GM23338 (cell line): ENCODE measurements around the gene DOCK11. TPM values are rescaled to one million over a fixed set of nuclear protein-coding genes. Genes with fewer than 3 reads are reported as not detected.

ENCODE experiments used
- ATAC-seq: fragments of 200-7000 bp; cut with Tn5 transposase; 3 replicates; pipeline ENCODE4 v1.9.1; 2020
- DNase-seq: peaks from one replicate; pipeline ENCODE4 v3.0.0-alpha.2; 2015; ENCODE audit warnings: low spot score
- H2AFZ ChIP-seq: fragments of 200-600 bp; sonication (generic); 2 replicates; pipeline ENCODE4 v1.8.0; 2016; ENCODE audit warnings: antibody characterized with exemption, mild to moderate bottlenecking, moderate library complexity
- H3F3A ChIP-seq: fragments of 200-600 bp; sonication (generic); replicated peaks from 2 replicates; pipeline ENCODE4 v1.8.0; 2017; ENCODE audit warnings: antibody characterized with exemption, mixed run types, low read depth
- H3K27ac ChIP-seq: fragments of 200-600 bp; sonication (generic); 2 replicates; pipeline ENCODE4 v1.6.1; 2016; ENCODE audit warnings: low read depth
- H3K27me3 ChIP-seq: fragments of 200-600 bp; sonication (generic); 2 replicates; pipeline ENCODE4 v1.8.0; 2016; ENCODE audit warnings: mild to moderate bottlenecking, mixed run types, moderate library complexity; ENCODE audit not compliant: insufficient read depth
- H3K36me3 ChIP-seq: fragments of 200-600 bp; sonication (generic); 2 replicates; pipeline ENCODE4 v1.8.0; 2016; ENCODE audit warnings: mild to moderate bottlenecking; ENCODE audit not compliant: insufficient read depth
- H3K4me1 ChIP-seq: fragments of 200-600 bp; sonication (generic); 2 replicates; pipeline ENCODE4 v1.8.0; 2016; ENCODE audit warnings: mild to moderate bottlenecking, moderate library complexity; ENCODE audit not compliant: insufficient read depth
- H3K4me2 ChIP-seq: fragments of 200-600 bp; sonication (generic); 2 replicates; pipeline ENCODE4 v1.7.1; 2017; ENCODE audit warnings: mixed run types
- H3K4me3 ChIP-seq: fragments of 200-600 bp; sonication (generic); 2 replicates; pipeline ENCODE4 v1.6.1; 2016; ENCODE audit warnings: mixed run types
- H3K79me2 ChIP-seq: fragments of 200-600 bp; sonication (generic); replicated peaks from 2 replicates; pipeline ENCODE4 v1.8.0; 2017; ENCODE audit warnings: mild to moderate bottlenecking; ENCODE audit not compliant: insufficient read depth
- H3K9me2 ChIP-seq: fragments of 200-600 bp; sonication (generic); 2 replicates; pipeline ENCODE4 v1.8.0; 2017; ENCODE audit not compliant: insufficient read depth
- H4K20me1 ChIP-seq: fragments of 200-600 bp; sonication (generic); replicated peaks from 2 replicates; pipeline ENCODE4 v1.8.0; 2017; ENCODE audit warnings: mild to moderate bottlenecking; ENCODE audit not compliant: insufficient read depth
- H3K27ac Mint-ChIP-seq: 2 replicates; pipeline ENCODE4 v1.8.0; 2020; ENCODE audit warnings: inconsistent platforms, mild to moderate bottlenecking, moderate library complexity, mixed read lengths
- H3K27me3 Mint-ChIP-seq: 3 replicates; pipeline ENCODE4 v1.8.0; 2022; ENCODE audit warnings: low read depth, mild to moderate bottlenecking, moderate library complexity, mixed read lengths, inconsistent platforms; ENCODE audit not compliant: insufficient read depth, poor library complexity
- H3K36me3 Mint-ChIP-seq: 3 replicates; pipeline ENCODE4 v1.8.0; 2021; ENCODE audit warnings: low read depth, mild to moderate bottlenecking, inconsistent platforms, moderate library complexity, mixed read lengths
- H3K4me1 Mint-ChIP-seq: 3 replicates; pipeline ENCODE4 v1.8.0; 2020; ENCODE audit warnings: mild to moderate bottlenecking, inconsistent platforms, mixed read lengths
- H3K4me3 Mint-ChIP-seq: 3 replicates; pipeline ENCODE4 v1.8.0; 2021; ENCODE audit warnings: moderate library complexity, mild to moderate bottlenecking, inconsistent platforms, mixed read lengths
- H3K9me3 Mint-ChIP-seq: 3 replicates; pipeline ENCODE4 v1.8.0; 2020; ENCODE audit warnings: moderate library complexity, mild to moderate bottlenecking, inconsistent platforms, mixed read lengths
- CREB1 ChIP-seq: fragments of 250-450 bp; sonication (Bioruptor Pico); IDR thresholded peaks from 2 replicates; pipeline ENCODE4 v1.5.0; 2020; ENCODE audit warnings: low read depth, mild to moderate bottlenecking, moderate library complexity
- CTCF ChIP-seq, 2 experiments: fragments of 200-600 bp in 1 of 2; sonication (generic) in 1 of 2; conservative IDR thresholded peaks; 2 replicates each; pipeline versions ENCODE4 v1.5.1 to v1.6.1; 2016 to 2017; ENCODE audit warnings: antibody characterized with exemption in 2 of 2, low read depth in 2 of 2, mild to moderate bottlenecking in 2 of 2, moderate library complexity in 1 of 2
- EZH2 ChIP-seq: fragments of 200-600 bp; sonication (generic); IDR thresholded peaks from one replicate; pipeline ENCODE4 v1.8.0; 2017; ENCODE audit warnings: antibody characterized with exemption, mild to moderate bottlenecking, low read depth; ENCODE audit not compliant: unreplicated experiment
- EZH2phosphoT487 ChIP-seq: fragments of 200-600 bp; sonication (generic); IDR thresholded peaks from one replicate; pipeline ENCODE4 v1.8.1; 2018; ENCODE audit warnings: antibody characterized with exemption; ENCODE audit not compliant: unreplicated experiment
- NANOG ChIP-seq: IDR thresholded peaks from 2 replicates; pipeline ENCODE4 v1.6.1; 2016; ENCODE audit warnings: antibody characterized with exemption, borderline replicate concordance
- REST ChIP-seq: IDR thresholded peaks from one replicate; pipeline ENCODE4 v1.6.1; 2018; ENCODE audit warnings: antibody characterized with exemption; ENCODE audit not compliant: unreplicated experiment
- STAT1 ChIP-seq: IDR thresholded peaks from one replicate; pipeline ENCODE4 v1.6.1; 2016; ENCODE audit warnings: antibody characterized with exemption; ENCODE audit not compliant: unreplicated experiment
- ZNF114 ChIP-seq: fragments of 250-450 bp; sonication (Bioruptor Pico); IDR thresholded peaks from 2 replicates; pipeline ENCODE4 v1.5.0; 2020; ENCODE audit warnings: mild to moderate bottlenecking, moderate library complexity
- ZNF331 ChIP-seq: fragments of 250-450 bp; sonication (Bioruptor Pico); IDR thresholded peaks from 2 replicates; pipeline ENCODE4 v1.5.0; 2020; ENCODE audit warnings: low read depth, mild to moderate bottlenecking, moderate library complexity
- polyA plus RNA-seq: library from polyadenylated mRNA; unstranded; fragments of >200 nt; fragmentation: Nextera tagmentation; extraction: Ambion mirVana; gene quantifications from 2 replicates; pipeline ENCODE4 v1.2.1, GENCODE V29; 2016
- total RNA-seq: library from RNA; depleted of rRNA; stranded (reverse); fragments of >200 nt; shearing (Covaris generic); gene quantifications from 2 replicates; pipeline ENCODE4 v1.2.3, GENCODE V29; 2014
- TF ChIP-seq, protein P1 (sequence below): fragments of 250-450 bp; sonication (Bioruptor Pico); IDR thresholded peaks from 2 replicates; pipeline ENCODE4 v1.5.0; 2020; ENCODE audit warnings: mild to moderate bottlenecking, moderate library complexity
- TF ChIP-seq, protein P2 (sequence below): IDR thresholded peaks from 2 replicates; pipeline ENCODE4 v1.6.1; 2016; ENCODE audit warnings: antibody characterized with exemption

Gene DOCK11
- total and polyA plus RNA-seq, 2 experiments from 2014 or later = 6.0 to 12.3 TPM

DNA sequence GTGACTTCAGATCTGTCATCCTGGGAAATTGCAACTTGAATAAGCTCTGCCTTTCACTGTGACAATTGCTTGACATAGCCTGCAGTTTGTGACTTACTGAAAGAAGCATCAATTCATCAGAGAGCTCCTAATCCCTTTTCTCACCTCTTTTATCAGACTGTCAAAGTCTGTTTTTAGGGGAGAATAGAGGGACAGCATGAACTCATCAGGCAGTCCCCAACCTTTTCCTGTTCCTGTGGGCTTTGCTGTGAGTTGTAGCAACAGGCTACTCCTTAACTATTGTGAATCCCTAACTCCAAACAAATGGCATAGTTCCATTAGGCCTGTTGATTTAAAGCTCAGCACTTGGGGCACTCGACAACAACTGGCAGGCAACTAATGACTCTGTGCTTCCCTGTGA is 64.9 kb downstream of the DOCK11 start (continued):
- TF ChIP-seq, protein P1, sequence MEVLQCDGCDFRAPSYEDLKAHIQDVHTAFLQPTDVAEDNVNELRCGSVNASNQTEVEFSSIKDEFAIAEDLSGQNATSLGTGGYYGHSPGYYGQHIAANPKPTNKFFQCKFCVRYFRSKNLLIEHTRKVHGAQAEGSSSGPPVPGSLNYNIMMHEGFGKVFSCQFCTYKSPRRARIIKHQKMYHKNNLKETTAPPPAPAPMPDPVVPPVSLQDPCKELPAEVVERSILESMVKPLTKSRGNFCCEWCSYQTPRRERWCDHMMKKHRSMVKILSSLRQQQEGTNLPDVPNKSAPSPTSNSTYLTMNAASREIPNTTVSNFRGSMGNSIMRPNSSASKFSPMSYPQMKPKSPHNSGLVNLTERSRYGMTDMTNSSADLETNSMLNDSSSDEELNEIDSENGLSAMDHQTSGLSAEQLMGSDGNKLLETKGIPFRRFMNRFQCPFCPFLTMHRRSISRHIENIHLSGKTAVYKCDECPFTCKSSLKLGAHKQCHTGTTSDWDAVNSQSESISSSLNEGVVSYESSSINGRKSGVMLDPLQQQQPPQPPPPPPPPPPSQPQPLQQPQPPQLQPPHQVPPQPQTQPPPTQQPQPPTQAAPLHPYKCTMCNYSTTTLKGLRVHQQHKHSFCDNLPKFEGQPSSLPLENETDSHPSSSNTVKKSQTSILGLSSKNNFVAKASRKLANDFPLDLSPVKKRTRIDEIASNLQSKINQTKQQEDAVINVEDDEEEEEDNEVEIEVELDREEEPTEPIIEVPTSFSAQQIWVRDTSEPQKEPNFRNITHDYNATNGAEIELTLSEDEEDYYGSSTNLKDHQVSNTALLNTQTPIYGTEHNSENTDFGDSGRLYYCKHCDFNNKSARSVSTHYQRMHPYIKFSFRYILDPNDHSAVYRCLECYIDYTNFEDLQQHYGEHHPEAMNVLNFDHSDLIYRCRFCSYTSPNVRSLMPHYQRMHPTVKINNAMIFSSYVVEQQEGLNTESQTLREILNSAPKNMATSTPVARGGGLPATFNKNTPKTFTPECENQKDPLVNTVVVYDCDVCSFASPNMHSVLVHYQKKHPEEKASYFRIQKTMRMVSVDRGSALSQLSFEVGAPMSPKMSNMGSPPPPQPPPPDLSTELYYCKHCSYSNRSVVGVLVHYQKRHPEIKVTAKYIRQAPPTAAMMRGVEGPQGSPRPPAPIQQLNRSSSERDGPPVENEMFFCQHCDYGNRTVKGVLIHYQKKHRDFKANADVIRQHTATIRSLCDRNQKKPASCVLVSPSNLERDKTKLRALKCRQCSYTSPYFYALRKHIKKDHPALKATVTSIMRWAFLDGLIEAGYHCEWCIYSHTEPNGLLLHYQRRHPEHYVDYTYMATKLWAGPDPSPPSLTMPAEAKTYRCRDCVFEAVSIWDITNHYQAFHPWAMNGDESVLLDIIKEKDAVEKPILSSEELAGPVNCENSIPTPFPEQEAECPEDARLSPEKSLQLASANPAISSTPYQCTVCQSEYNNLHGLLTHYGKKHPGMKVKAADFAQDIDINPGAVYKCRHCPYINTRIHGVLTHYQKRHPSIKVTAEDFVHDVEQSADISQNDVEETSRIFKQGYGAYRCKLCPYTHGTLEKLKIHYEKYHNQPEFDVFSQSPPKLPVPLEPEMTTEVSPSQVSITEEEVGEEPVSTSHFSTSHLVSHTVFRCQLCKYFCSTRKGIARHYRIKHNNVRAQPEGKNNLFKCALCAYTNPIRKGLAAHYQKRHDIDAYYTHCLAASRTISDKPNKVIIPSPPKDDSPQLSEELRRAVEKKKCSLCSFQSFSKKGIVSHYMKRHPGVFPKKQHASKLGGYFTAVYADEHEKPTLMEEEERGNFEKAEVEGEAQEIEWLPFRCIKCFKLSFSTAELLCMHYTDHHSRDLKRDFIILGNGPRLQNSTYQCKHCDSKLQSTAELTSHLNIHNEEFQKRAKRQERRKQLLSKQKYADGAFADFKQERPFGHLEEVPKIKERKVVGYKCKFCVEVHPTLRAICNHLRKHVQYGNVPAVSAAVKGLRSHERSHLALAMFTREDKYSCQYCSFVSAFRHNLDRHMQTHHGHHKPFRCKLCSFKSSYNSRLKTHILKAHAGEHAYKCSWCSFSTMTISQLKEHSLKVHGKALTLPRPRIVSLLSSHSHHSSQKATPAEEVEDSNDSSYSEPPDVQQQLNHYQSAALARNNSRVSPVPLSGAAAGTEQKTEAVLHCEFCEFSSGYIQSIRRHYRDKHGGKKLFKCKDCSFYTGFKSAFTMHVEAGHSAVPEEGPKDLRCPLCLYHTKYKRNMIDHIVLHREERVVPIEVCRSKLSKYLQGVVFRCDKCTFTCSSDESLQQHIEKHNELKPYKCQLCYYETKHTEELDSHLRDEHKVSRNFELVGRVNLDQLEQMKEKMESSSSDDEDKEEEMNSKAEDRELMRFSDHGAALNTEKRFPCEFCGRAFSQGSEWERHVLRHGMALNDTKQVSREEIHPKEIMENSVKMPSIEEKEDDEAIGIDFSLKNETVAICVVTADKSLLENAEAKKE (CRISPR knock-in tag) = no peak
- no peak for TF ChIP-seq REST
- TF ChIP-seq, protein P2, sequence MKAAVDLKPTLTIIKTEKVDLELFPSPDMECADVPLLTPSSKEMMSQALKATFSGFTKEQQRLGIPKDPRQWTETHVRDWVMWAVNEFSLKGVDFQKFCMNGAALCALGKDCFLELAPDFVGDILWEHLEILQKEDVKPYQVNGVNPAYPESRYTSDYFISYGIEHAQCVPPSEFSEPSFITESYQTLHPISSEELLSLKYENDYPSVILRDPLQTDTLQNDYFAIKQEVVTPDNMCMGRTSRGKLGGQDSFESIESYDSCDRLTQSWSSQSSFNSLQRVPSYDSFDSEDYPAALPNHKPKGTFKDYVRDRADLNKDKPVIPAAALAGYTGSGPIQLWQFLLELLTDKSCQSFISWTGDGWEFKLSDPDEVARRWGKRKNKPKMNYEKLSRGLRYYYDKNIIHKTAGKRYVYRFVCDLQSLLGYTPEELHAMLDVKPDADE = no peak

DNA sequence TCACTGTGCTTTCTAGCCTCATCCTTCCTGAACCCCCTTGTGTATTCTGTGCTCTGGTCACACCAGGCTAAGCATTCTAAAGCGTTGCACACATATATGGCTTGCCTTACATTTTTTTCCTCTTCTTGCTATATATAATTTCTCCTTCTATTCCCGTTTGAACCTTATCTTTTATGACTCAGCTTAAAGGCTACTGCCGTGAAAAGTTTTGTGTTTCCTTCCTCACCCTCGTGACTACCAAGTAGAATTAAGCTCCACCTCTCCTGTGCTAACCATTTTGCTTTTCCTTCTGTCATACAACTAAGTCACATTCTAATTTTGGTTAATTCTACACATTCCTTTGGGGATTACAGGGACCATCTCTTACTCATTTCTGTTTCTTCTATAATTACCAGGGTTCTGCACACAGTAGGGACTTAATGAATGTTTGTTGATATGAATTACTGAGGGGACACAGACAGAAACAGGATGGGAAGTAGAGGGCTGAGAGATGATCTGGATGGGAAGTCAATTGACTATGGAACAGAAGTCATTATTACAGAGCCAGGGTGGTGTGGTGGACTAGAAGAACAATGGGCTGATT is 67.1 kb downstream of the DOCK11 start:
- Mint-ChIP-seq H3K36me3 (peaks cover 3% of the 10 kb centered on the region; the same call in 1 of the 3 replicates), H3K4me1 (peaks cover 11% of the 10 kb centered on the region), H3K4me3 (no peak overlapping the region), H3K9me3 (no peaks in the 10 kb centered on the region), H3K27me3 (no peaks in the 10 kb centered on the region), H3K27ac (no peak overlapping the region)
- no peaks in the 10 kb centered on the region for H3K27me3 ChIP-seq
- H4K20me1 ChIP-seq = no peaks in the 10 kb centered on the region
- ATAC-seq (no peak), DNase-seq (no peak)
- no peaks in the 10 kb centered on the region for H3F3A ChIP-seq
- no peak overlapping the region for H3K4me2 ChIP-seq
- no peak overlapping the region for H3K27ac ChIP-seq
- no peak overlapping the region for H2AFZ ChIP-seq
- H3K36me3 ChIP-seq = no peaks in the 10 kb centered on the region
- H3K9me2 ChIP-seq = no peaks in the 10 kb centered on the region
- no peaks in the 10 kb centered on the region for H3K79me2 ChIP-seq
- H3K4me1 ChIP-seq = no peaks in the 10 kb centered on the region
- H3K4me3 ChIP-seq = no peak overlapping the region
- TF ChIP-seq, protein P2 = no peak
- TF ChIP-seq CREB1 (CRISPR knock-in tag) = no peak
- TF ChIP-seq EZH2 = no peak
- TF ChIP-seq STAT1 = no peak
- no peak for TF ChIP-seq ZNF114 (CRISPR knock-in tag)
- no peak for TF ChIP-seq EZH2phosphoT487
- TF ChIP-seq CTCF (conservative IDR thresholded peaks at IDR 0.05; ENCODE audit: low read depth in 2 of 2) = no peak
- TF ChIP-seq NANOG = no peak
- TF ChIP-seq ZNF331 (CRISPR knock-in tag) = no peak
